Endodermal cell (in vitro differentiated cells): ENCODE data around the gene ALS2CL. TPM values are rescaled to one million over a fixed set of nuclear protein-coding genes. Genes with fewer than 3 reads are reported as not detected.
A peak's percentile ranks its signal among the peaks of the same experiment; 100 is the strongest.

Source experiments
- DNase-seq: peaks from one replicate; pipeline ENCODE4 v3.0.0-alpha.2; 2017
- H3K27ac ChIP-seq: 2 replicates; pipeline ENCODE4 v1.5.1; 2013; ENCODE audit warnings: mild to moderate bottlenecking, low read depth, low read length, moderate library complexity
- H3K27me3 ChIP-seq: 2 replicates; pipeline ENCODE4 v1.6.1; 2013; ENCODE audit warnings: mild to moderate bottlenecking, low read length, moderate library complexity; ENCODE audit not compliant: insufficient read depth, control insufficient read depth, poor library complexity, severe bottlenecking
- H3K36me3 ChIP-seq: 2 replicates; pipeline ENCODE4 v1.7.0; 2013; ENCODE audit warnings: mild to moderate bottlenecking, low read length, moderate library complexity; ENCODE audit not compliant: control insufficient read depth, insufficient read depth
- H3K4me1 ChIP-seq: one replicate; pipeline ENCODE4 v1.7.0; 2013; ENCODE audit warnings: low read length; ENCODE audit not compliant: control insufficient read depth, insufficient read depth
- H3K4me3 ChIP-seq: 2 replicates; pipeline ENCODE4 v1.5.1; 2013; ENCODE audit warnings: mild to moderate bottlenecking, low read length, moderate library complexity
- H3K9ac ChIP-seq: 2 replicates; pipeline ENCODE4 v1.6.1; 2013; ENCODE audit warnings: mild to moderate bottlenecking, low read length, moderate library complexity; ENCODE audit not compliant: poor library complexity, severe bottlenecking; ENCODE audit errors: extremely low read depth
- H3K9me3 ChIP-seq: 2 replicates; pipeline ENCODE4 v1.6.1; 2013; ENCODE audit warnings: mild to moderate bottlenecking, low read length, moderate library complexity; ENCODE audit not compliant: control insufficient read depth
- H3K27ac Mint-ChIP-seq: 2 replicates; pipeline ENCODE4 v1.8.0; 2020; ENCODE audit warnings: mixed read lengths
- H3K27me3 Mint-ChIP-seq: 2 replicates; pipeline ENCODE4 v1.8.0; 2021; ENCODE audit warnings: mild to moderate bottlenecking, mixed read lengths; ENCODE audit not compliant: insufficient read depth
- H3K36me3 Mint-ChIP-seq: 2 replicates; pipeline ENCODE4 v1.8.0; 2020; ENCODE audit warnings: low read depth, mixed read lengths
- H3K4me1 Mint-ChIP-seq: 2 replicates; pipeline ENCODE4 v1.8.0; 2020; ENCODE audit warnings: mixed read lengths
- H3K4me3 Mint-ChIP-seq: 2 replicates; pipeline ENCODE4 v1.8.0; 2020; ENCODE audit warnings: mild to moderate bottlenecking, moderate library complexity, mixed read lengths
- H3K9me3 Mint-ChIP-seq: 2 replicates; pipeline ENCODE4 v1.8.0; 2020; ENCODE audit warnings: mild to moderate bottlenecking, mixed read lengths
- CTCF ChIP-seq: fragments of 200-600 bp; sonication (generic); conservative IDR thresholded peaks from 2 replicates; pipeline ENCODE4 v1.5.0; 2021; ENCODE audit warnings: antibody characterized with exemption, mild to moderate bottlenecking
- WGBS, 2 experiments: methylation state at CpG; one replicate each; pipeline versions ENCODE4 v1.1.5 to v1.1.7; 2013; ENCODE audit warnings: missing lambda C conversion rate in 2 of 2, mixed read lengths in 1 of 2; ENCODE audit not compliant: insufficient coverage in 1 of 2, insufficient read length in 1 of 2; 5-methylcytosine and 5-hydroxymethylcytosine counted together
- total RNA-seq, 2 donors: library from RNA; stranded (reverse); fragmentation: NEBNext Ultra II Directional in 1 of 2; extraction: Animal tissue kit (Norgen Biotek cat#: 25700) in 1 of 2; gene quantifications; 2 replicates in 1 of 2; 3 replicates in 1 of 2; pipeline ENCODE4 v1.2.1, GENCODE V29; 2021

The ALS2CL gene
- total RNA-seq, 2 donors from 2014 or later: 8.9 to 20.8 TPM

GRCh38 chr3:46713050-46713897 is 19.8 kb upstream of the ALS2CL start:
- Histone ChIP-seq H3K4me1 (no peaks in the 10 kb centered on the region), H3K9ac (no peak overlapping the region), H3K27me3 (no peaks in the 10 kb centered on the region), H3K27ac (no peak overlapping the region), H3K36me3 (no peaks in the 10 kb centered on the region), H3K9me3 (no peaks in the 10 kb centered on the region), H3K4me3 (no peak overlapping the region)
- H3K4me3 Mint-ChIP-seq: no peak overlapping the region
- H3K36me3 Mint-ChIP-seq: no peaks in the 10 kb centered on the region
- no peak for TF ChIP-seq CTCF
- 89 to 93% methylated on average over 10 to 14 of the region's 14 CpGs for WGBS, 2 experiments
- peaks cover 4% of the 10 kb centered on the region for H3K27me3 Mint-ChIP-seq
- no peaks in the 10 kb centered on the region for H3K9me3 Mint-ChIP-seq
- H3K4me1 Mint-ChIP-seq: no peaks in the 10 kb centered on the region
- H3K27ac Mint-ChIP-seq: no peak overlapping the region
- DNase-seq: peak; percentile 39

- 86 to 89% methylated on average over 4 to 13 of the region's 13 CpGs for WGBS, 2 experiments
- peak; percentile 28 for DNase-seq
Observed at GRCh38 chr3:46712191-46713049, 18.9 kb upstream of the ALS2CL start.

More at GRCh38 chr3:46712191-46713049, 18.9 kb upstream of the ALS2CL start:
- no peaks in the 10 kb centered on the region for H3K36me3 Mint-ChIP-seq
- Histone ChIP-seq H3K27ac (no peak overlapping the region), H3K36me3 (no peaks in the 10 kb centered on the region), H3K4me3 (no peak overlapping the region), H3K4me1 (no peaks in the 10 kb centered on the region), H3K27me3 (no peaks in the 10 kb centered on the region), H3K9ac (no peak overlapping the region), H3K9me3 (no peaks in the 10 kb centered on the region)
- H3K9me3 Mint-ChIP-seq: no peaks in the 10 kb centered on the region
- H3K4me1 Mint-ChIP-seq: no peaks in the 10 kb centered on the region
- peaks cover 4% of the 10 kb centered on the region for H3K27me3 Mint-ChIP-seq
- H3K4me3 Mint-ChIP-seq: no peak overlapping the region
- no peak overlapping the region for H3K27ac Mint-ChIP-seq
- no peak for TF ChIP-seq CTCF
